ENCODE measurements around the gene FOXO3.
"Not testable (repeated sequence)": the region's sequence is repeated elsewhere in the genome, so short reads cannot be mapped to it uniquely, and the experiment has no call there.

Gene FOXO3

DNA sequence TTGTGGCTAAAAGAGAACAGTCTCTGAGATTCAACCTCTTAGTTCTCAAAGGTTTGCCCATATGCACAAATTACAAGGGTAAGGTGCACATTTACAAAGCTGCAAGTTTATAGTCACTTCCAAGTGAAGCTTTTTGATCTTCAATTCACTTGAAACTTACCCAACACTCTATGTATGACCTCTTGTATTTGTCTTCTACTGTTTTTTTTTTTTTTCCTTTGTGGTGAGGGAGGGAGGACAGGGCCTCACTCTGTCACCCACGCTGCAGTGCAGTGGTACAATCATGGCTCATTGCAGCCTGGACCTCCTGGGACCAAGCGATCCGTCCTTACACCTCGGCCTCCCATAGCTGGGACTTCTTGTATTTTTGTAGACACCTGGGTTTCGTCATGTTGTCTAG, 4.5 kb upstream of the FOXO3 start:
- no peak for DNase-seq (ENCODE audit: low read depth)

DNA sequence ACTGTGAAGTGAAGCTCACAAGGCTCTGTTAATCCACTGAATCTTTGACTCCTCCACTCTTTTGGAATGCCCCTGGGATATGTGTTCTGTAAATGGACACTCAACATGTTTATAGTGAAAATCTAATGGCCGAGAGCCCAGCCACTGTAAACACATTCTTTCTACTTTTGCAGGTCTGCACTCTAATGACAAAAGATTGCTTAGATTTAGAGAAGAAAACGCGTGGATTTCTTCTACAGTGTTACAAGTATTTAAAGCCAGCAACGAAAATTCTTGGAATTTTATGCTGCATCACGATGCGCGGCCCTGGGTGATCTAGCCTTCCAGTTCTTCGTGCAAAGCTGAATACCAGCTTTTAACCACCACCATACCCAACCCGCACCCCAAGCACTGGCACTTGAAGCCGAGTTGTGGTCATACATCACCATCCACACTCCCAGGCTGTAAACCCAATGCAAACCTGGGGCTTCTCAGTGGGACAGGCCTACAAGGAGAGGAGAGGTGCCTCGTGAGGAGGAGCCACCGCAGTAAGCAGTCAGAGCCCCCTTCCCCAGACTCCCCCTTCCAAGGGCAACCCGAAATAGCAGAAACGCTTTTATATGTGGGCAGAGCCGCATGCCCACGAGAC, 3.7 kb upstream of the FOXO3 start:
- DNase-seq (ENCODE audit: low read depth): peak; percentile 2

- peak; percentile 74 for DNase-seq (ENCODE audit: low read depth)
These were observed 3.0 kb upstream of the FOXO3 start for GRCh38 chr6:108557494-108558371.

GRCh38 chr6:108558372-108559096, 2.2 kb upstream of the FOXO3 start:
- DNase-seq (ENCODE audit: low read depth): peak; percentile 96

DNA sequence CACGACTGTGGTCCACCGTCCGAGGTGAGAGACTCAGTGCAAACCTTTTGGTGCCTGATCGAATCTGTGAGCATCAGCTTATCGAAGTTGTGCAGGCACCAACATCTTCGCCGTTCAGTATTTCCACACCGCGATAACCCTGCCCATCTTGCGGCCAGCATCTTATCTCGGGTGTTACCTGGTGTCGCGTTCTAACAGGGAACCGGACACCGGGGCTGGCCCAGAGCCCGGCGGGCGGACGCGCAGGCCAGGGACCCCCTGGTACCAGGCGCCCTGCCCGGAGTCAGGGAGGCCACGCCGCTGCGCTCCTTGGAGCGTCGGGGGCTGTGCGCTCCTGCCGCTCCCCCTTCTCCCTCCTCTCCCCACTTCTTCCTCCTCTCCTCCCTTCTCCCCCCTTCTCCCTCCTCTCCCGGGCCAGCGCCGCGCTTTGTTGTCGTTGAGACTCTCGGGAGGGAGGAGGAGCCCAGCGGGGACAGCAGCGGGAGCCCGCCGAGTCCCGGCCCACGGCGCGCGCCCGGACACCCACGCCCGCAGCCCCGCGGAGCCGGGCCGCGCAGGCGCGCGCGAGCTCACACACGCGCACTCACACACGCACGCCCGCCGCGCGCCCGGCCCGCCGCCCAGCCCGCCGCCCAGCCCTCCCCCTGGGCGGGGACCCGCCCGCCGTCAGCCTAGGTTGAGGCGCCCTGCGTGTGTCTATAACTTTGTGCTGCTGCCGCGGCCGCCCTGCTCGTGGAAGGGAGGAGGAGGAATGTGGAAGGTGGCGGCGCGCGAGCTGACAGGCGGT, 1.4 kb upstream of the FOXO3 start:
- peak; percentile 79 for DNase-seq (ENCODE audit: low read depth)

DNA sequence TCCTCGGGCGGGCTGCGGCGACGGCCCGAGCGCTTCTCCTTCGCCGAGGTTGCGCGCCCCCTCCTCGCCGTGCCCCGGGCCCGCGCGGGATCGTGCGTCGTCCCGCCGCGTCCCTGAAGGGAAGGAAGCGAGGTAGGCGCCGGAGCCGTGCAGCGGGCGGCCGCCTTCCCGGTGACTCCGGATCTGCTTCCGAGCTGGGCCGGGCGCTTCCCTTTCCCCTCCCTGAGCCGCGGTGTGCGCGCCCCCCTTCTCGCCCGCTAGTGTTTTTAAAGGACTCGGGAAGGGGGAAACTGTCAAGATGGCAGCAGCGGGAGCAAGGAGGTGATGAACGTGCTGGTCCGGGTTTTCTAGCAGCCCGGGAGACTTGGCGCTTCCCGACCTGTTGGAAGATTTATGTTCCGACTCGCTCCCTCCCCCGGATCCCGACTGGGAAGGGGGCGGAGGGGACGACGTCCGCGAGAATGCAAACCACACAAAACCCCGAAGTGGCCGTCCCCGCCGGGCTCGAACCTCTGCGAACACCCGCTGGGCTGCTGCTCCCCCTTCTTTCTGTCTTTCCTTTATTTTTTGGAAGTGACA, 744 bp upstream of the FOXO3 start:
- no peak for DNase-seq (ENCODE audit: low read depth)

GRCh38 chr6:108561309-108561647, 561 bp downstream of the FOXO3 start:
- not testable (repeated sequence) for DNase-seq (ENCODE audit: low read depth)

DNA sequence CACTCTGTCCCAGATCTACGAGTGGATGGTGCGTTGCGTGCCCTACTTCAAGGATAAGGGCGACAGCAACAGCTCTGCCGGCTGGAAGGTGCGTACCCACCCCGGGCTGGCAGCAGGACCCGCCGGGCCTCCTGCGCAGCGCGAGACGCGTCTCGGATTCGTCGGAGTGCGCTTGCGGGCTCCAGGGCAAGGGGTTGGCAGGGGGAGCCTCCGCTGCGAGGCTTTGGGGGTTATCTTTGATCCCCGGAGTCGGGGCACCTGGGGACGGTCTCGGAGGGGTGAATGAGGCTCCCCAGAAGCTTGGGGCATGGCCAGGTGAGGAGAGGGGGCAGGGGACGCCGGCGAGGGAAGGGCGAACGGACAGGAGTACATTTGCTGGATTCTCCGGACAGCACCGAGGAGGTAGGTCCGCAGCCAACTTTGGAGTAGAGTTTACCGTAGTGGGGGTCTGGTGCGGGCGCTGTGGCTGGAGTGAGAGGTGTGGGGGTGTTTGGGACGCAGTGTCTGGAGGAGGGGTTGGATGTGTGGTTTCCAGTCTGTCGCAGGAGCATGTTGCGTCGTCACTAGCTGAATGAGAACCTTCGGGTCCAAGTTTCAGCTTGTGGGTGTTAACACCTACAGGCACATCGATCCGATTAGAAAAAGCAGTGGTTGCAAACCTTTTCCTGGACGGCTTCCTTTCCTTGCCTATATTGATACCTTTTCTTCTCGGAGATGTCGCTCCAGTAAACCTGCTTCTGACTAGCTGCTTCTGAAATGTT, 1.2 kb downstream of the FOXO3 start:
- DNase-seq (ENCODE audit: low read depth): no peak

- no peak for DNase-seq (ENCODE audit: low read depth)
These were observed 1.8 kb downstream of the FOXO3 start for GRCh38 chr6:108562503-108562993.

- DNase-seq (ENCODE audit: low read depth): no peak
These were observed 2.6 kb downstream of the FOXO3 start for GRCh38 chr6:108563292-108563691.

- DNase-seq (ENCODE audit: low read depth): no peak
These were observed 3.5 kb downstream of the FOXO3 start for GRCh38 chr6:108564178-108564577.

DNA sequence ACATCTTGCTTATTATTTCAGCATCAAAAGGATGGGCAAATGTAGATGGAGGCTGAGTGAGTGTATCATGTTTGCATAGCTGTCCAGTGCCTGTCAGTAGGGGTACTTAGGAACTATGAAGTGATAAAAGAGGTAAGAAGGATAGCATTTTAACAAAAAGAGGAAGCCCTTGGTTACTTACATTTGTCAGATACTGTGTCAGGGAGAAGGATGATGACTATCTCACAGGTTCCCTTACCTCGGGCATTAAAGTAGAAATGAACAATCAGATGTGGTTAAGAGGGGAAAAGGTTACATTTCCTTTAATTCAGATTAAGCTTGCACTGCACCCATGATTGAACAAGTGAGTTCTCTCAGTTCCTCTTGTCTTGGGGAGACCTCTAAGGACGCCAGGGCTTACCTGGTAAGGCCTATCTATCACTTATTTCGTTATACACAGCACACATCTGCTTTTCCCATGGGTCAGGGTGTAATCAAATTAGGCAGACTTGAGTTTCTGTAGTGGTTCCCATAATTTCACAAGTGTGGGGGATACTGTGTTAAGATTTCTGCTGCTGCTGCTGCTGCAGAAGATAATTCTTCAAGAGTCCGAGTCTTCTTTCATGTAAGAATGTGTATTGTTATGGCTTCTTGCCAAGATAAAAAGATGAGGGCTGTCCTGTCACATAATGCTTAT, 4.5 kb downstream of the FOXO3 start:
- no peak for DNase-seq (ENCODE audit: low read depth)

DNA sequence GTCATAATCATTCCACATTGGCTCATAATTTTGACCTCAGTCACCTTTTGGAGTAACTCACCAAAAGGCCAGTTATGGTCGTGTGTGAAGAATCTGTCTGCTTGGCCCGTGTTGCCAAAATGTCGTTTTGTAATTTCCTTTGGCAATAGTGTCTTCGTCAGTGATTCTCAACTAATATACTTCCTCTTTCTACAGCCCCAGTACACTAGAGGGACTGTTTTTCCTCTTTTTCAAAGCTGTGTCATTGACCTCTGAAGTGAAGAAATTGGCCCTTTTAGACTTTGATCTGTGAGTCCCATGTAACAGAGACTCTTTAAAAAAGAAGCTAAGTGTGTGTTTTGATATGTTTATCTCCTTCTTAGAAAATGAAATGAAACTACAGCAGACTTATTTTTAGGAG, 5.2 kb downstream of the FOXO3 start:
- DNase-seq (ENCODE audit: low read depth): no peak

DNA sequence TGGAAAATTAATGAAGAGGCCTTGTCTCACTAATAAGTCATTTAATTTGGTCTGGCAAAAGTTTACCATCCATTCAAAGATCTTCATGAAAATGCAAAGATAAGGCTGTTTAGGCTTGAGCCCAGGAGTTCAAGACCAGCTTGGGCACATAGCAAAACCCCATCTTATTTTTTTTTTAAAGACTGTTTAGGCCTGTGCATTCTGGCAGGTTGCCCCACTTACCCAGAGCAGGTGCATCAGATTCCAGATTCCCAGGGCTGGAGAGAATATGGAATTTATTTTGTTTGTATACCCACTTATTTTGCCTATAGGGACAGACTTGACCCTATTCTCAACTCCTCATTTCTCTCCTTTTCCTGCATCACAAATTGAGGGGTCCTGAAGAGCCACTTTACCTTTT, 5.7 kb downstream of the FOXO3 start:
- DNase-seq (ENCODE audit: low read depth): no peak

DNA sequence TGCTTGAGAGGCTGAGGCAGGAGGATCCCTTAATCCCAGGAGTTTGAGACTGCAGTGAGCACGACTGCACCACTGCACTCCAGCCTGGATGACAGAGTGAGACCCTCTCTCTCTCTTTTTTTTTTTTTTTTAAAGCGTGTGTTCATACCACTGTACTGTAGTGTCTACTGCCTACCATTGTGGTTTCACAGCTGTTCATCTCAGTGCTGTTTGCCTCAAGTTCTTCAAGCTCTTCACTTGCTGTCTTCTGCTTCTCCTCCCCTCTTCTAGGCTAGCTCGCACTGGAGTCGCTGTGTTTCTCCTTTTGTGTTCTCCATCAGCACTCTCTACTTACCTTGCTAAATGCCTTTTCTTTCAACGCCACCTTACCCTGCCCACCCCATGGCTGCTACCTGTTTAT, 7.4 kb downstream of the FOXO3 start:
- no peak for DNase-seq (ENCODE audit: low read depth)

GRCh38 chr6:108568551-108569305, 8.0 kb downstream of the FOXO3 start:
- no peak for DNase-seq (ENCODE audit: low read depth)

- no peak for DNase-seq (ENCODE audit: low read depth)
These were observed 9.8 kb downstream of the FOXO3 start for GRCh38 chr6:108570517-108570916.

GRCh38 chr6:108574457-108575141, 13.9 kb downstream of the FOXO3 start:
- no peak for DNase-seq (ENCODE audit: low read depth)

- no peak for DNase-seq (ENCODE audit: low read depth)
These were observed 15.3 kb downstream of the FOXO3 start for GRCh38 chr6:108575905-108576494.

Measured in activated T-helper 9 cell treated with anti-CD3 and anti-CD28 coated beads, Interleukin-2, amount 50 U/mL, for 16 hours (primary cell).